Omental fat pad (tissue), 4 donors: ENCODE results near the gene GIPC3. TPM values are rescaled to one million over a fixed set of nuclear protein-coding genes. Genes with fewer than 3 reads are reported as not detected.
A peak's percentile ranks its signal among the peaks of the same experiment; 100 is the strongest.
"Not testable (repeated sequence)": the region's sequence is repeated elsewhere in the genome, so short reads cannot be mapped to it uniquely, and the experiment has no call there.

Experiments used
- ATAC-seq: fragments of 150-250 bp; one replicate; pipeline ENCODE4 v1.9.1; 2016; ENCODE audit warnings: mild to moderate bottlenecking, moderate library complexity; ENCODE audit not compliant: low FRiP score
- DNase-seq: peaks from one replicate; pipeline ENCODE4 v3.0.0-alpha.2; 2019; ENCODE audit warnings: low spot score
- CTCF ChIP-seq, 3 donors: fragments of 450-650 bp; IDR thresholded peaks; one replicate each; pipeline ENCODE4 v1.5.1; 2016 to 2017; ENCODE audit warnings: antibody characterized with exemption in 3 of 3, mild to moderate bottlenecking in 3 of 3, moderate library complexity in 2 of 3
- total RNA-seq, 4 donors: library from RNA; depleted of rRNA; stranded (reverse); fragments of >200 nt; gene quantifications; one replicate each; pipeline ENCODE4 v1.1.0, GENCODE V29; 2016

Gene GIPC3
- total RNA-seq, 4 donors from 2014 or later = 0.56 to 3.0 (median 1.0) TPM

DNA sequence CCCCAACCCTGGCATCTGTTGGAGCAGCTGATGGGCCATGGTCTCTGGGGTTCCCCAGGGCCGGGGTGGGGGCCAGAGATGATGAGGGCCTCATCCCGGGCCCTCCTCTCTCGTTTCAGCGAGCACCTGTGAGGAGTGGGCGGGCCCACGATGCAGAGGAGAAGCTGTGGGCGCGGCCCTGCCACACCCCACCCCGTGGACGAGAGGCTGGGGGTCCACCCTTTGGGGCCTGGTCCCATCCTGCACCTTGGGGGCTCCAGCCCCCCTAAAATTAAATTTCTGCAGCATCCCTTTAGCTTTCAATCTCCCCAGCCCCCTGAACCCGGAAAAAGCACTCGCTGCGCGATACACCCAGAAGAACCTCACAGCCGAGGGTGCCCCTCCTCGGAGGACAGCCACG, 6.9 kb upstream of the GIPC3 start:
- DNase-seq = no peak
- ATAC-seq = no peak
- TF ChIP-seq CTCF (IDR thresholded peaks at IDR 0.05) = no peak

- no peak for DNase-seq
- no peak for TF ChIP-seq CTCF (IDR thresholded peaks at IDR 0.05)
- ATAC-seq = peak; percentile 67
These were observed 4.9 kb upstream of the GIPC3 start for GRCh38 chr19:3580156-3580934.

DNA sequence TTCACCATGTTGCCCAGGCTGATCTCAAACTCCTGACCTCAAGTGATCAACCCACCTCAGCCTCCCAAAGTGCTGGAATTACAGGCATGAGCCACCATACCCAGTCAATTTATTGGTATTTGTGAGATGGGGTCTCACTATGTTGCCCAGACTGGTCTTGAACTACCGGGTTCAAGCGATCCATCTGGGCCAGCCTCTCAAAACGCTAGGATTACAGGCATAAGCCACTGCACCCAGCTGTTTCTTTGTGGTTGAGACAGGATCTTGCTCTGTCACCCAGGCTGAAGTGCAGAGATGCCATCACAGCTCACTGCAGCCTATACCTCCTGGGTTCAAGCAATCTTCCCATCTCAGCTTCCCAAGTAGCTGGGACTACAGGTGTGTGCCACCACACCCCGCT, 3.5 kb upstream of the GIPC3 start:
- DNase-seq, ATAC-seq: not testable (repeated sequence)

DNA sequence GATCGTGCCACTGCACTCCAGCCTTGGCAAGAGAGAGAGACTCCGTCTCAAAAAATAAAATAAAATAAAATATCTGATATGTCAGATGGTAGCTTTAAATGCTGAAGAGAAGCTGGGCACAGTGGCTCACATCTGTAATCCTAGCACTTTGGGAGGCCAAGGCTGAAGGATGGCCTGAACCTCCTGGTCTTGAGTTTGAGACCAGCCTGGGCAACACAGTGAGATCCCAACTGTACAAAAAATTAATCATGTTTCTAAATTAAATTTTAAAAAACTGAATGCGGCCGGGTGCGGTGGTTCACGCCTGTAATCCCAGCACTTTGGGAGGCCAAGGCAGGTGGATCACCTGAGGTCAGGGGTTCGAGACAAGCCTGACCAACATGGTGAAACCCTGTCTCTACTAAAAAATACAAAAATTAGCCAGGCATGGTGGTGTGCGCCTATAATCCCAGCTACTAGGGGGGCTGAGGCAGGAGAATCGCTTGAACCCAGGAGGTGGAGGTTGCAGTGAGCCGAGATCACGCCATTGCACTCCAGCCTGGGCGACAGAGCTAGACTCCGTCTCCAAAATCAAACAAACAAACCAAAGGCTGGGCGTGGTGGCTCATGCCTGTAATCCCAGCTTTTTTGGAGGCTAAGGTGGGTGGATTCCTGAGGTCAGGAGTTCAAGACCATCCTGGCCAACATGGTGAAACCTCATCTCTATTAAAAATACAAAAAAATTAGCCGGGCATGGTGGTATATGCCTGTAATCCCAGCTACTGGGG, 1.1 kb upstream of the GIPC3 start:
- not testable (repeated sequence) for DNase-seq, ATAC-seq

DNA sequence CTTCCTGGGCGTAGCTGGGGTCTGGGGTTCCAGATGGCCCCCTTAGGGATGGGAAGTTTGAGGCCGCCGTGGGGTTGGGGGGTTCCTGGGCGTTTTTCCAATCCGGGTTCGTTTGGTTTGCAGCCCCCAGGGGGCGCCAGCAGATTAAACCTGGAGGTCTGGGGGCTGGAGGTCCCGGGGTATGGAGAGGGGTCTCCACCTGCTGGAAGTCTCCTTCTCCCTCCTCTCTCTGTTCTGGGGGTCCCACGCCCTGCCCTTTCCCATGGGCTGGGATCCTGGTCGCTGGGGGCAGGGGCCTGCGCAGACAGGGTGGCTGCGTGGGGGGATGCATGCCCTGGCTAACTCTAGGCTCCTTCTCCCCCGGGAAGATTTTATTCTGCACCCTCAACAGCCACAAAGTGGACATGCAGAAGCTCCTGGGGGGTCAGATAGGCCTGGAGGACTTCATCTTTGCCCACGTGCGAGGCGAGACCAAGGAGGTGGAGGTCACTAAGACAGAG, 899 bp downstream of the GIPC3 start:
- TF ChIP-seq CTCF (IDR thresholded peaks at IDR 0.05) = peak in 1 of 3 donors; percentile 9
- DNase-seq (no peak), ATAC-seq (no peak)

GRCh38 chr19:3586707-3587346, 1.5 kb downstream of the GIPC3 start:
- DNase-seq (no peak), ATAC-seq (no peak)
- TF ChIP-seq CTCF (IDR thresholded peaks at IDR 0.05) = no peak

DNA sequence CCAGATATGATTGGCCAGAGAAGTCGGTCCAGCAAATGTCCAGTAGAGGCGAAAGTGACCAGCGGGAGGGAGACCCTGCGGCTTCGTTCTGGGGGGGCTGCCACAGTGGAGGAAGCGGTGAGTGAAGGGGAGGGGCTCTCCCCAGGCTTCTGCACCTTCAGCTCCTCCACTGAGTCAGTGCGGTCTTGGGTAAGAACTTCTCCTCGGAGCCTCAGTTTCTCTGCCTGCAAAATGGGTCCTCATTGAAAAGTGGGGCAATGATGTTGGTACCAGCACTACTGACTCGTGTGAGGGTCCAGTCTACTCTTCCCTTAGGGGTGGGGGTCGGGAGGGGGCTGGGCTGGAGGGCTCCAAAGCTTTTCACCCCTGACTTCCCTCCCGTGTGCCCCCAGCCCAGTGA, 4.2 kb downstream of the GIPC3 start:
- DNase-seq (no peak), ATAC-seq (no peak)
- no peak for TF ChIP-seq CTCF (IDR thresholded peaks at IDR 0.05)
